Effector memory CD4-positive, alpha-beta T cell (primary cell): ENCODE results near the gene PLCH1.

Experiments
- DNase-seq, 3 donors: peaks; one replicate each; pipeline ENCODE4 v3.0.0-alpha.2; 2020
- H3K27ac ChIP-seq: 2 replicates; pipeline ENCODE4 v1.7.0; 2013; ENCODE audit warnings: mild to moderate bottlenecking, low read length, moderate library complexity; ENCODE audit not compliant: insufficient read depth, poor library complexity, severe bottlenecking
- H3K27me3 ChIP-seq: replicated peaks from 2 replicates; pipeline ENCODE4 v1.7.0; 2013; ENCODE audit warnings: mild to moderate bottlenecking, low read length; ENCODE audit not compliant: insufficient read depth, control insufficient read depth, poor library complexity, severe bottlenecking
- H3K36me3 ChIP-seq: 2 replicates; pipeline ENCODE4 v1.7.0; 2013; ENCODE audit warnings: mild to moderate bottlenecking, low read length, moderate library complexity; ENCODE audit not compliant: control insufficient read depth, insufficient read depth
- H3K4me1 ChIP-seq: 2 replicates; pipeline ENCODE4 v1.7.0; 2013; ENCODE audit warnings: low read length, mild to moderate bottlenecking; ENCODE audit not compliant: control insufficient read depth, insufficient read depth, poor library complexity, severe bottlenecking
- H3K4me3 ChIP-seq: 2 replicates; pipeline ENCODE4 v1.7.0; 2013; ENCODE audit warnings: low read length, low read depth, mild to moderate bottlenecking; ENCODE audit not compliant: insufficient read depth, poor library complexity, severe bottlenecking
- H3K9me3 ChIP-seq: 2 replicates; pipeline ENCODE4 v1.7.0; 2013; ENCODE audit warnings: mild to moderate bottlenecking, low read length, moderate library complexity; ENCODE audit not compliant: control insufficient read depth

PLCH1 gene

DNA sequence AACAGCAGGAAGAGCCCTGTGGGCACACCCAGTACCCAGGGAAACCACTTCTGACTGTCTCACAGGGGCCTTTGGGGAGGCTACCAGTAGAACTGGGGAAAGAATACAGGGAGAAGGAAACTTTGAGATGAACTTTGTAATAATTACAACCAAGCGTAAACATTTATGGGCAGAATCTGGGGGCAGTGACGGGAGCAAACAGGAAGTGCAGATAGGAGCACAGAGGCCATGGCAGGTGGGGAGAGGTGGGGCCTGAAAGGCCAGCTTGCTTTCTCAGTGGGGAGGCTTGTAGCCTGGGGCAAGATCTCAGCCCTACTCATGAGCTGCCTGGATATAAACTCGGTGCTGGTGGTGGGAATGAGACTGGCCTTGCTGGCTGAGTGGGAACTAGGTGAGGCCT is 209.8 kb downstream of the PLCH1 start:
- DNase-seq: no peak
- Histone ChIP-seq H3K4me3 (no peak overlapping the region), H3K27me3 (no peaks in the 10 kb centered on the region), H3K36me3 (no peaks in the 10 kb centered on the region), H3K27ac (no peak overlapping the region), H3K9me3 (no peaks in the 10 kb centered on the region), H3K4me1 (no peaks in the 10 kb centered on the region)

DNA sequence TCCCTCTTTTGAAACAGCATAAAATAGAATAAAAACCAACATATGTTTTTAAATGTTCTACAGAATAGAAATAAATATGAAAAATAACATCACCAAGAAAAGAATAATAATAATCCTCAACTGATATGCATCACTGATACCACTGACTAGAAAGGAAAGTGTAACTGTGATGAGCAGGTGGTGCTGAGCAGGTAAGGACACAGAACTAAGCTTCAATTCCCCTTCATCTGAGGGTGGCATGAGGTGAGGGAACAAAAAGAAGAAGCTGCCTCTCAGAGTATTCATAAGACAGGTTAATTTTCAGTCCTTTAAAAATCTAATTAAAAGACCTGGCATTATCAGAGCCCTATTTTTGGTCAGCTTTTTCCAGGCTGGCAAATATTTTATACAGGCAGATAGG is 216.3 kb downstream of the PLCH1 start:
- no peaks in the 10 kb centered on the region for H3K36me3 ChIP-seq
- H3K27ac ChIP-seq: no peak overlapping the region
- H3K4me1 ChIP-seq: no peaks in the 10 kb centered on the region
- no peaks in the 10 kb centered on the region for H3K9me3 ChIP-seq
- H3K4me3 ChIP-seq: no peak overlapping the region
- H3K27me3 ChIP-seq: no peaks in the 10 kb centered on the region
- DNase-seq: no peak

DNA sequence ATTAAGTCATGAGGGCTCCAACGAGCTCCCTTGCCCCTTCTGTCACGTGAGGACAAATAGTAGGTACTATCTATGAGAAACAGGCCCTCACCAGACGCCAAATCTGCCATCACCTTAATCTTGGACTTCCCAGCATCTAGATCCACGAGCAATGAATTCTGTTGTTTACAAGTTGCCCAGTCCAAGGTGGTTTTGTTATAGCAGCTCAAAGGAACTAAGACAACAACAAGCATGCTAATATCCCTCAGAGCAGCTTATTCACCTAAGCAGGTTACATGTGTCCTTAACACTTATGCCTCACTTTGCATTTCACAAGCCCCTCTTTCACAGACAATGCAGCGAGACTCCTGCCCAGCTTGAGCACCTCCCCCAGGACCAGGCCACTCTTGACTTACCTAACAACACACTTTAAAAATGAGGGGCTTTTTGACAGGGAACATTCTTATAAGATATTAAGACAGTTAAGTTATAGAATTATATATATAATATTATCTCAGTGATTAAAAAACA is 219.5 kb downstream of the PLCH1 start:
- no peak for DNase-seq
- Histone ChIP-seq H3K9me3 (no peaks in the 10 kb centered on the region), H3K27ac (no peak overlapping the region), H3K4me3 (no peak overlapping the region), H3K4me1 (no peaks in the 10 kb centered on the region), H3K27me3 (no peaks in the 10 kb centered on the region), H3K36me3 (no peaks in the 10 kb centered on the region)

DNA sequence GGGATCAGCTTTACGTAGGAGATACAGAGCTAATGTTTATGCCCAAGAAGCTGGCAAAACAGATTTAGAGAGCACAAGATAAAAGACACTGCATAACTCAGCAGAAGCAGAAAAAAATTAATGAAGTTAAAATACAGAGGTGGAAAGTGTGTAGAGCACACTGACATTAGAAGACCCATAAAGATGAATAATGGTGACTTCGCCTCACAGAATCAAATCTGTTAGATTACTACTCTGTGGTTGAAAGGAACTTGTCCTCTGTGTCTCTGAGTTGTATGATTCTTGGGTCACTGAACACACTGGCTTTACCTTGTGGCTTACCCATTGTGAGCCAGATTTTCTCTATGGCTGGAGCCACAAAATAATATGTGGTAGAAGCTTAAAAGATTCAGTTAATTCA is 224.4 kb downstream of the PLCH1 start:
- DNase-seq: no peak
- H3K27ac ChIP-seq: no peak overlapping the region

DNA sequence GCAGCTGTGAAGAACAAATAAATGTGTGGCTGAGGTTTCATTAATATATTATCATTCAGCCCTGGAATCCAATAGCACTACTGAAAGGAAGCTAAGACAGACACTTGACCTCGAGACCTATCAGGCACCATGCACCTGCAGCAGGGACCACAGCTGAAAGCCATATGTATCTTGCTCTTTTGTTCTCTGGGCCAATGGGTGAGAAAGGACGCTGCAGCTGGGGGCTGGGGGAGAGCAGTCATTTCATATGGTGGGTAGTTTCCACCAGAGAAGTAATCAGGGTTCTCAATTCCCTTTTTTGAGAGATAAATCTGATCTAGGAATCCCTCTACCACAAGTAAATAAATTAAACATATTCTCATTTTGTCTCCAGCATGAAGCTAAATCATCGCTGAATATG is 225.8 kb downstream of the PLCH1 start:
- no peaks in the 10 kb centered on the region for H3K27me3 ChIP-seq
- H3K36me3 ChIP-seq: no peaks in the 10 kb centered on the region
- DNase-seq: no peak
- H3K4me1 ChIP-seq: no peaks in the 10 kb centered on the region
- H3K27ac ChIP-seq: no peak overlapping the region
- H3K9me3 ChIP-seq: no peaks in the 10 kb centered on the region
- H3K4me3 ChIP-seq: no peak overlapping the region

More for the DNA sequence above, 224.4 kb downstream of the PLCH1 start:
- Histone ChIP-seq H3K4me1 (no peaks in the 10 kb centered on the region), H3K36me3 (no peaks in the 10 kb centered on the region), H3K27me3 (no peaks in the 10 kb centered on the region), H3K9me3 (no peaks in the 10 kb centered on the region), H3K4me3 (no peak overlapping the region)

DNA sequence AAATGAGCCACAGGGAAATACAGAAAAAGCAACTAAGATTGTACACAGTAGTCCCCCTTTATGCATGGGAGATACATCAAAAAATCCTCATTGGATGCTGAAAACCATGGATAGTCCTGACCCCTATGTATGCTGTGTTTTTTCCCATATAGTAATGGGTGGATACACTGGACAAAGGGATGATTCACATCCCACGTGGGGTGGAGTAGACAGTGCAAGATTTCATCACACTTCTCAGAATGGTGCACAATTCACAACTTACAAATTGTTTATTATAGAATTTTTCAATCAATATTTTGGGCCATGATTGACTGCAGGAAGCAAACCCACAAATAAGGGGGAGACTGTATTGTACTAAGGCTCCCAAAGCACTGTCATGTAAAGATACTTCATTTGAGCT is 227.0 kb downstream of the PLCH1 start:
- H3K9me3 ChIP-seq: no peaks in the 10 kb centered on the region
- no peaks in the 10 kb centered on the region for H3K27me3 ChIP-seq
- H3K4me1 ChIP-seq: no peaks in the 10 kb centered on the region
- DNase-seq: no peak
- no peak overlapping the region for H3K27ac ChIP-seq
- no peak overlapping the region for H3K4me3 ChIP-seq
- no peaks in the 10 kb centered on the region for H3K36me3 ChIP-seq

DNA sequence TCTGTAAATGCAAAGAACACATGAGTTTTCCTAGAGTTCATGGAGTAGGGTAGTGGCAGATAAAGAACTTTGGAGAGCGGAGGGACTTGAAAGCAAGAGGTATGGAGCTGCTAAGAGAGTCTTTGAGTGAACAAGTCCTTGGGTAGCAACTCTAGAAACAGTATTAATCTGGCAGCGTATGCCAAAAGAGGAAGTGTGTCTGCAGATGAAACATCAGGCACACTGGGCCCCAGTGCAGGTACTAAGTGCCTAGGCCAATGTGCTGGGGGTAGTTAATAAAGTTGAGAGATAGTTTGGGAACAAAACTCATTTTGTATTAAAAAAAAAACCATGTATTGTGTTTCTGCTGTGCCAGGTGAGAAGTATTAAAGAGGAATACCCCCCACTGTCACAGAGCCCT is 228.4 kb downstream of the PLCH1 start:
- no peak overlapping the region for H3K4me3 ChIP-seq
- H3K9me3 ChIP-seq: no peaks in the 10 kb centered on the region
- no peak for DNase-seq
- no peaks in the 10 kb centered on the region for H3K27me3 ChIP-seq
- no peaks in the 10 kb centered on the region for H3K4me1 ChIP-seq
- H3K27ac ChIP-seq: no peak overlapping the region
- no peaks in the 10 kb centered on the region for H3K36me3 ChIP-seq

DNA sequence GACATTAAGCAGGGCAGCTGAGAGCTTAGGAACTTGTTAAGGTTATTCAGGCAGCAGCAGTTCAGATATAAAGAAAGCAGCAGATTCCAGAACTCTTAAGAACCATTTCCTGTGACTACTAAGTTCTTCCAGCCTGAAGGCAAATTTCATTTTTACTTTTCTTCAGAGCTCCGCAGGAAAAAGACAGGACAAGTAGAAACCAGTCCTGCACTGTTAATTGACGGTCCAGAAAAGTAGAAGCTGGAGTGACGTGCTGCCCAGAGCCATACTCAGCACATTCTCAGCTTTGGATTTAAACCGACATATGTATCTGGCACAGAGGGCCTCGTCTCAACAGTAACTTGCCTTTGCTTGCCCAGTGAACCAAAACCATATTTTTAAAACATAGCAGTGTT is 232.0 kb downstream of the PLCH1 start:
- H3K27ac ChIP-seq: no peak overlapping the region

DNA sequence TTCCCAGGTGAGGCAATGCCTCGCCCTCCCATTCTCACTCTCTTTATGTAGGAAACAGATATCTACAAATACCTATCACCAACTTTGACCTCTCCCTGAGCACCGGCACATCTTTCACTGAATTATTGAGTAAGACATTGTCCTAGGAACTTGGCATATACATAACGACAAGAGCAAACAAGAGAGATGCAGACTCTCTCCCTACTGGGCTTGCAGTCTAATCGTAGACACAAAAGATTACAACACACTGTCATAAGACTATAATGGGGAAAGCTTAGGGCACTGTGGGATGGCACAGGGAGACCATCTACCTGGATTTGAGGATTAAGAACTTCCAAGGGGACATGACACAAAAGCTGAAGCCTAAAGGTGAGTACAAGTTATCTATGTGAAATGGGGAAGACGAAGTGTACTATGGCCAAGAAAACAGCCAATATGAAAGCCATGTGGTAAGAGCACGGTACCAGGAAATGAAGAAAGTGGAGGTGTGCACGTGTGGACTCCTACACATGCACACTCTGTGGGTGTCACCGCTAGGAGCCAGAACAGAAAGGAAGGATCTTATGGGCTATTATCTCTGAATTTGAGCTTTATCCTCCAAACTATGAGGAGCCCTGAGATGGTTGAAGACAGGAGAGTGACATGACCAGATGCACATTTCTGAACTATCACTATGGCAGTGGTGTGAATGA is 232.6 kb downstream of the PLCH1 start:
- Histone ChIP-seq H3K4me1 (no peaks in the 10 kb centered on the region), H3K27me3 (no peaks in the 10 kb centered on the region), H3K36me3 (no peaks in the 10 kb centered on the region), H3K4me3 (no peak overlapping the region), H3K9me3 (no peaks in the 10 kb centered on the region), H3K27ac (no peak overlapping the region)
- DNase-seq: no peak

More for the DNA sequence above, 232.0 kb downstream of the PLCH1 start:
- Histone ChIP-seq H3K36me3 (no peaks in the 10 kb centered on the region), H3K4me3 (no peak overlapping the region), H3K4me1 (no peaks in the 10 kb centered on the region), H3K27me3 (no peaks in the 10 kb centered on the region), H3K9me3 (no peaks in the 10 kb centered on the region)
- DNase-seq: no peak

DNA sequence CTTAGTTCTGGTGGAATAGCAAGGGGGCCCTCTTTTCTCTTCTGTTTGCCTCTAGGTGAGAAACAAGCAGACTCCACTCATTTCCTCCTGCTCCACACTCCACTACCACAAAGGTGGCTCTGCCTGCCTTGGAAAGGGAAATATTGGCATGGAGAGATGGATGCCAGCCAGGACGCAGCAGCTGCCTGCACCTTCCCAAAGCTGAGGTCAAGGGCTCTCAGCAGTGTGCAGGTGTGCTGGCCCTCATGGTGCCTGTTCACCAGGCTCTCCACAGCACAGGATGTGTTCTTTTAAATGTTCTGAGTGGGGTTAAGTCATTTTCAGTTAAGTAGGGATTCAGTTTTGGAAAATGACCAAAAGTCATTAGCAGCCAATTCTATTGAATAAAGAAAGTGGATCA is 240.2 kb downstream of the PLCH1 start:
- no peak overlapping the region for H3K27ac ChIP-seq
- no peaks in the 10 kb centered on the region for H3K4me1 ChIP-seq
- DNase-seq: no peak
- H3K9me3 ChIP-seq: no peaks in the 10 kb centered on the region
- H3K36me3 ChIP-seq: no peaks in the 10 kb centered on the region
- H3K27me3 ChIP-seq: no peaks in the 10 kb centered on the region
- H3K4me3 ChIP-seq: no peak overlapping the region
